22Rv1 (cell line): Measurements from ENCODE around the gene GHRHR.

ENCODE experiments used
- H3K27ac ChIP-seq: fragments of 450-650 bp; 2 replicates; pipeline ENCODE4 v1.5.1; 2017
- CTCF ChIP-seq: fragments of 450-650 bp; IDR thresholded peaks from 2 replicates; pipeline ENCODE4 v1.5.1; 2017; ENCODE audit warnings: mild to moderate bottlenecking
- ZFX ChIP-seq: fragments of 450-650 bp; IDR thresholded peaks from 2 replicates; pipeline ENCODE4 v1.6.1; 2017; ENCODE audit warnings: antibody characterized with exemption, borderline replicate concordance

The GHRHR gene

GRCh38 chr7:30920021-30920583 is 43.7 kb upstream of the GHRHR start:
- H3K27ac ChIP-seq, result no peak overlapping the region
- no peak for TF ChIP-seq ZFX
- no peak for TF ChIP-seq CTCF

GRCh38 chr7:30920584-30921539 is 42.9 kb upstream of the GHRHR start:
- no peak for TF ChIP-seq ZFX
- no peak for TF ChIP-seq CTCF
- no peak overlapping the region for H3K27ac ChIP-seq

- H3K27ac ChIP-seq, result no peak overlapping the region
- TF ChIP-seq ZFX, result no peak
- TF ChIP-seq CTCF, result no peak
These were observed 42.0 kb upstream of the GHRHR start for GRCh38 chr7:30921540-30922401.

- TF ChIP-seq CTCF (no peak), ZFX (no peak)
- no peak overlapping the region for H3K27ac ChIP-seq
These were observed 41.2 kb upstream of the GHRHR start for GRCh38 chr7:30922596-30922995.

- no peak for TF ChIP-seq ZFX
- no peak for TF ChIP-seq CTCF
- H3K27ac ChIP-seq, result no peak overlapping the region
These were observed 40.6 kb upstream of the GHRHR start for GRCh38 chr7:30923009-30923773.

- TF ChIP-seq ZFX (no peak), CTCF (no peak)
- no peak overlapping the region for H3K27ac ChIP-seq
These were observed 39.9 kb upstream of the GHRHR start for GRCh38 chr7:30923774-30924413.
